ENCODE measurements around the gene ASB2. TPM values are rescaled to one million over a fixed set of nuclear protein-coding genes. Genes with fewer than 3 reads are reported as not detected.

ASB2 gene
- polyA plus RNA-seq, 1 donor (not counting 4 experiments of a cell fraction or from before 2014, with no cell fraction given): 0.56 TPM

DNA sequence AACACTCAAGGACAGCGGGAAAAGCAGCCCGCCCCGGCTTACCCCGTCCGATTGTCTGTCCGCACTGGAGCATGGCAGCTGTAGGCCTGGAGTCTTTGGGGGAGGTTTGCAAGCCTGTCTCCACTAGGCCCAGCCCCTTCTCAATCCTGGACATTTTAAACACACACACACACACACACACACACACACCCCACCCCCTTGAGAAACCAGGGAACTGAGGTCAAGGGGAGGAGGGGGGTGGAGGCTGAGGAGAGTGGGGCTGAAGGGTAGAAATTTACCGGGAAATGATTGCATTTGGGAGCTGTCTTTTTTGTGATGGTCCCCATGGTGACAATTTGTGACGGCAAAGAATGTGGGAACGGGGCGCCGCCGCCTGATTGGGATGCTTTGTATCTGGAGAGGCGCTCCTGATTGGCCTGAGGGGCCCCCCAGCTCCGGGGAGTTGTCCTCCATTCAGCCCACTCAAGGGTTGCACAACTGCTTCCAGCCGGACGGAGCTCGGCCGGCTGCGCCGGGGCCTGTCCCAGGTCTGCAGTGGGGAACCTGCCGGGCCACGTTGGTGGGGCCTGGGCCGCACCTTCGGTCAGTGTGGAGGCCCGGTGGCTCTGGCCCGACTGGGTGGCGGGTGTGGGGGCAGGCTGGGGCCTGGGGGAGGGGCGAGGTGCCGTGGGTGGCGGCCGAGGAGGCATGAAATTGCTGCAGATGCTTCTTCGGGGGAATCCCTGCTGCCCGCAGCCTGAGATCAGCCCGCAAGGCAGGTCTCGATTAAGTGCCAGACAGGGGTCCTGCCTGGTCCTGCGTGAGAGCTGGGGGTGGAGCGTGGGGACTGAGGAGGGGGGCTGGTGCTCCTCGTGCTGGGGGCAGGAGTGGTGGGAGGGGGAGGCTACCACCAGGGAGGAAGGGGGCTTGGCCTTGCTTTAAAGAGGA, 49.2 kb downstream of the ASB2 start, which contains the start of gene FAM181A:
Gene FAM181A (plus strand): TSS at position 472 of the 927 bp plus-strand sequence. CDS start 942 bp downstream, outside the sequence.
- H3K36me3 ChIP-seq (ENCODE audit: control insufficient read depth in 2 of 2, extremely low read depth in 1 of 2, insufficient read depth in 2 of 2, low read length in 2 of 2): no peaks in the 10 kb centered on the region
- H3K9me3 ChIP-seq (ENCODE audit: control insufficient read depth, low read depth, low read length): no peaks in the 10 kb centered on the region
- TF ChIP-seq EZH2 (IDR thresholded peaks at IDR 0.05; ENCODE audit: low read length): no peak
- TF ChIP-seq, protein P1, sequence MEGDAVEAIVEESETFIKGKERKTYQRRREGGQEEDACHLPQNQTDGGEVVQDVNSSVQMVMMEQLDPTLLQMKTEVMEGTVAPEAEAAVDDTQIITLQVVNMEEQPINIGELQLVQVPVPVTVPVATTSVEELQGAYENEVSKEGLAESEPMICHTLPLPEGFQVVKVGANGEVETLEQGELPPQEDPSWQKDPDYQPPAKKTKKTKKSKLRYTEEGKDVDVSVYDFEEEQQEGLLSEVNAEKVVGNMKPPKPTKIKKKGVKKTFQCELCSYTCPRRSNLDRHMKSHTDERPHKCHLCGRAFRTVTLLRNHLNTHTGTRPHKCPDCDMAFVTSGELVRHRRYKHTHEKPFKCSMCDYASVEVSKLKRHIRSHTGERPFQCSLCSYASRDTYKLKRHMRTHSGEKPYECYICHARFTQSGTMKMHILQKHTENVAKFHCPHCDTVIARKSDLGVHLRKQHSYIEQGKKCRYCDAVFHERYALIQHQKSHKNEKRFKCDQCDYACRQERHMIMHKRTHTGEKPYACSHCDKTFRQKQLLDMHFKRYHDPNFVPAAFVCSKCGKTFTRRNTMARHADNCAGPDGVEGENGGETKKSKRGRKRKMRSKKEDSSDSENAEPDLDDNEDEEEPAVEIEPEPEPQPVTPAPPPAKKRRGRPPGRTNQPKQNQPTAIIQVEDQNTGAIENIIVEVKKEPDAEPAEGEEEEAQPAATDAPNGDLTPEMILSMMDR (optimal IDR thresholded peaks at IDR 0.05 in 1 of 3, IDR thresholded peaks at IDR 0.05 in 1 of 3, conservative IDR thresholded peaks at IDR 0.05 in 1 of 3; ENCODE audit: extremely low read depth in 1 of 3, insufficient read depth in 2 of 3, low read length in 3 of 3): no peak
- no peak within 1 kb of the TSS for H3K27ac ChIP-seq (ENCODE audit: control insufficient read depth, insufficient read depth, low read length)
- H3K79me2 ChIP-seq (ENCODE audit: control insufficient read depth, insufficient read depth, low read length): no peaks in the 10 kb centered on the region
- H3K4me2 ChIP-seq (ENCODE audit: control insufficient read depth, extremely low read depth, insufficient read depth, low read depth, low read length): no peak within 1 kb of the TSS
- H3K4me3 ChIP-seq (ENCODE audit: control insufficient read depth in 2 of 3, extremely low read depth in 1 of 3, insufficient read depth in 2 of 3, low read depth in 1 of 3, low read length in 3 of 3): no peak within 1 kb of the TSS
- FAIRE-seq: no peak
- no peaks in the 10 kb centered on the region for H3K4me1 ChIP-seq (ENCODE audit: control insufficient read depth, extremely low read depth, insufficient read depth, low read length)
- no peak for DNase-seq (ENCODE audit: low read depth, low spot score)
- H4K20me1 ChIP-seq (ENCODE audit: control insufficient read depth, extremely low read depth, insufficient read depth, low read length): no peaks in the 10 kb centered on the region
- dilution Hi-C loops (cut with MboI; ENCODE audit: extremely low pct_ligation_motif_present, low sequenced_read_pairs): no loop called here
- no peak within 1 kb of the TSS for H3K9ac ChIP-seq (ENCODE audit: control insufficient read depth, extremely low read depth, insufficient read depth, low read length)
- H2AFZ ChIP-seq (ENCODE audit: control insufficient read depth, low read length): no peak within 1 kb of the TSS
- H3K9me1 ChIP-seq (ENCODE audit: control insufficient read depth, extremely low read depth, insufficient read depth, low read length): no peaks in the 10 kb centered on the region
- H3K27me3 ChIP-seq (ENCODE audit: control insufficient read depth, extremely low read depth, insufficient read depth, low read length): no peaks in the 10 kb centered on the region

DNA sequence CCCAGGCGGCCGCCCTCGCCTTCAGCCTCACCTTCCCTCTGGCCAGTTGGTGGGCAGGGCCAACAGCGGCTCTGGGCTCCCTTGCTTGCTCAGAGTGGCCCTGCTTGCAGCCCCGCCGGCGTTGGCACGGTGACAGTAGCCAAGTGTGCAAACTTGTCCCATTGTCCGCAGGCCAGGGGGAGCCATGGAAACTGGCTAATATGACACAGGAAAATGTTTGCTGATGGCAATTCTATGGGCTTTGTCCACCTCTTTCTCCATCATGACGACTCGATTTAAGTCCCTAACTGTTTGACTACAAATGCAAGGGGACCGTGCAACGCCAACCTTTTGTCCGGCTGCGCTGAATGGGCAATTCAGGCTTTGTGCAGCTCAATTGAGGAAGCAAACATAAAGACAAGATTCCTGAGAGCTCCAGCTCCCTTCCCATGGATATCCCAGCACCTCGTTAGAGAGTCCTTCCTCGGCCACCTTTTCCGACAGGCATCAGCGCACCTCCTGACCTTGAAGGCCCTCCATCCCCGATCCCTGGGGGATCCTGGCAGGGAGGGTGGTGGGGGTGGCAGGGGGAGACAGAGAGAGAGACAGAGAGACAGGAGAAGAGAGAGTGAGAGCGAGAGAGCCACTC, 50.0 kb downstream of the ASB2 start:
- no peak for FAIRE-seq

More for the DNA sequence above, 50.0 kb downstream of the ASB2 start:
- no peak overlapping the region for H3K4me2 ChIP-seq (ENCODE audit: control insufficient read depth, extremely low read depth, insufficient read depth, low read depth, low read length)
- no peak for DNase-seq (ENCODE audit: low read depth, low spot score)
- H2AFZ ChIP-seq (ENCODE audit: control insufficient read depth, low read length): no peak overlapping the region
- no peak overlapping the region for H3K4me3 ChIP-seq (ENCODE audit: control insufficient read depth in 2 of 3, extremely low read depth in 1 of 3, insufficient read depth in 2 of 3, low read depth in 1 of 3, low read length in 3 of 3)
- no peak overlapping the region for H3K9ac ChIP-seq (ENCODE audit: control insufficient read depth, extremely low read depth, insufficient read depth, low read length)
- H3K4me1 ChIP-seq (ENCODE audit: control insufficient read depth, extremely low read depth, insufficient read depth, low read length): no peaks in the 10 kb centered on the region
- TF ChIP-seq EZH2 (IDR thresholded peaks at IDR 0.05; ENCODE audit: low read length): no peak
- TF ChIP-seq, protein P1 (optimal IDR thresholded peaks at IDR 0.05 in 1 of 3, IDR thresholded peaks at IDR 0.05 in 1 of 3, conservative IDR thresholded peaks at IDR 0.05 in 1 of 3; ENCODE audit: extremely low read depth in 1 of 3, insufficient read depth in 2 of 3, low read length in 3 of 3): no peak
- no peaks in the 10 kb centered on the region for H4K20me1 ChIP-seq (ENCODE audit: control insufficient read depth, extremely low read depth, insufficient read depth, low read length)
- no peaks in the 10 kb centered on the region for H3K27me3 ChIP-seq (ENCODE audit: control insufficient read depth, extremely low read depth, insufficient read depth, low read length)
- dilution Hi-C loops (cut with MboI; ENCODE audit: extremely low pct_ligation_motif_present, low sequenced_read_pairs): no loop called here
- no peaks in the 10 kb centered on the region for H3K36me3 ChIP-seq (ENCODE audit: control insufficient read depth in 2 of 2, extremely low read depth in 1 of 2, insufficient read depth in 2 of 2, low read length in 2 of 2)
- no peaks in the 10 kb centered on the region for H3K79me2 ChIP-seq (ENCODE audit: control insufficient read depth, insufficient read depth, low read length)
- H3K27ac ChIP-seq (ENCODE audit: control insufficient read depth, insufficient read depth, low read length): no peak overlapping the region
- no peaks in the 10 kb centered on the region for H3K9me1 ChIP-seq (ENCODE audit: control insufficient read depth, extremely low read depth, insufficient read depth, low read length)
- H3K9me3 ChIP-seq (ENCODE audit: control insufficient read depth, low read depth, low read length): no peaks in the 10 kb centered on the region

Data from keratinocyte (primary cell).